ENCODE measurements around the gene CSPG5. TPM values are rescaled to one million over a fixed set of nuclear protein-coding genes. Genes with fewer than 3 reads are reported as not detected.

CSPG5 gene
- total and polyA plus RNA-seq, 2 donors = 0.09 to 0.25 TPM

DNA sequence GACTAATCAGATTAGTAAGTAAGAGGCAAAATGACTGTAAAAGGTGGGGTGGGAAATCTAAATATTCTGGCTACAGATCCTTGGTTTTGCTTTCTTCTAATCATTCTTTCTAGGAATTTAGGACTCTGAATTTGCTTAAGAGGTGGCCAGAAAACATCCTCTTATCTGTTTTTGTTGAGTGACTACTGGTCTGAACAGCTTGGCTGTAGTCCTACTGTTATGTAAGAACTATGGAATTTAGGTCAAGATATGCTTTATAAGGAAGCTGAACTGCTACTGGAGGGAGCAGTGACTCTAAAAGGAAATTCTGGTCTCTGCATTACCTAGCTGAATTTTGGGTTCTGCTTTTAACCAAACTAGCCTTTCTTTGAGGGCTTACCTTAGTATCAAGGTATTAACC is 33.5 kb upstream of the CSPG5 start:
- H3K27me3 ChIP-seq (ENCODE audit: control insufficient read depth in 2 of 2, insufficient read depth in 1 of 2, low read length in 1 of 2) = no peaks in the 10 kb centered on the region
- H3K4me3 ChIP-seq (ENCODE audit: low read length in 2 of 2) = no peak overlapping the region
- peaks cover 3 to 20% of the 10 kb centered on the region in 2 donors for H3K4me1 ChIP-seq (ENCODE audit: control insufficient read depth in 2 of 2, insufficient read depth in 2 of 2, low read length in 2 of 2)
- DNase-seq (ENCODE audit: low read depth in 6 of 9, low spot score in 9 of 9) = no peak
- H3K36me3 ChIP-seq (ENCODE audit: control insufficient read depth in 2 of 2, insufficient read depth in 2 of 2, low read length in 1 of 2) = peaks cover 35 to 73% of the 10 kb centered on the region in 2 donors
- H3K9me3 ChIP-seq (ENCODE audit: control insufficient read depth in 2 of 2, insufficient read depth in 1 of 2, low read length in 1 of 2) = no peaks in the 10 kb centered on the region
- peak overlapping the region in 1 of 2 donors; percentile 27 for H3K27ac ChIP-seq (ENCODE audit: low read depth in 1 of 2, low read length in 1 of 2)

DNA sequence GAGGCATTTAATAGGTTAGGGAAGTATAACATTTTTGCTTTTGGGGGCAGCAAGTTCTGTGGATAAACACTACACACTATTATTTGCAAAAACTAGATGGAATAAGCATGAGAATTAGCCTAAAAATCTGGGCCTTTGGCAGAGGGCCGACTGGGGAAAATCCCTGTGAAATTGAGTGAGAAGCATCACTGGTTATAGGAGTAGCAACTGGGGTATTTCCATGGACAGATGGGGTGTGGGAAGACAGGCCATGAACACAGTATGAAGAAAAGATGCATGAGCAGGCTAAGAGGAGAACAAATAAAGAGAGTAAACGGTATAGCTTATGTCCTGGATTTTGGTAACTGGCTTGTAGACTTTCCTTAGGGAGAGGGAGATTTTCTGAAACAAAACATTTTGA is 32.9 kb upstream of the CSPG5 start:
- 94% methylated on average over 2 of the region's 2 CpGs for WGBS
- no peaks in the 10 kb centered on the region for H3K27me3 ChIP-seq (ENCODE audit: control insufficient read depth in 2 of 2, insufficient read depth in 1 of 2, low read length in 1 of 2)
- H3K9me3 ChIP-seq (ENCODE audit: control insufficient read depth in 2 of 2, insufficient read depth in 1 of 2, low read length in 1 of 2) = no peaks in the 10 kb centered on the region
- DNase-seq (ENCODE audit: low read depth in 6 of 9, low spot score in 9 of 9) = no peak
- peaks cover 39 to 73% of the 10 kb centered on the region in 2 donors for H3K36me3 ChIP-seq (ENCODE audit: control insufficient read depth in 2 of 2, insufficient read depth in 2 of 2, low read length in 1 of 2)
- H3K27ac ChIP-seq (ENCODE audit: low read depth in 1 of 2, low read length in 1 of 2) = peak overlapping the region in 1 of 2 donors; percentile 27
- peaks cover 3 to 20% of the 10 kb centered on the region in 2 donors for H3K4me1 ChIP-seq (ENCODE audit: control insufficient read depth in 2 of 2, insufficient read depth in 2 of 2, low read length in 2 of 2)
- H3K4me3 ChIP-seq (ENCODE audit: low read length in 2 of 2) = no peak overlapping the region

DNA sequence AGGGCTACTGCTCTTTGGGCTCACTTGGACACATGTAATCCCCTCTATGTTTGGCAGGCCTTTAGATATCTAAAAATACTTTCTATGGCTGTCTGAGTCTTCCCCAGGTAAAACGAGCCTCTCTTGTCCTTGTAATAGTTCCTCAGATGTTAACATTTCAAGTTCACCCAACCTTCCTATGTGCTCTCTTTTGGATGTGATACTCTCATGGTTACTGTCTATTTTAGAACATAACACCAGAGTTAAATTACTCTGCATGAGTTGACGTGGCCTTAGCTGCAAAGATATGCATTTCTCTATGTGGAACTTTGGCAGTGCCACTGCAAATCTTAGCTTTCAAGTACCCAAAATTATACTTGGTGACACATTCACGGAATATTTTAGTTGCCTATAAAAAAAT is 31.9 kb upstream of the CSPG5 start:
- Histone ChIP-seq H3K27ac (ENCODE audit: low read depth in 1 of 2, low read length in 1 of 2) (no peak overlapping the region), H3K36me3 (ENCODE audit: control insufficient read depth in 2 of 2, insufficient read depth in 2 of 2, low read length in 1 of 2) (peaks cover 39 to 72% of the 10 kb centered on the region in 2 donors), H3K4me3 (ENCODE audit: low read length in 2 of 2) (no peak overlapping the region), H3K4me1 (ENCODE audit: control insufficient read depth in 2 of 2, insufficient read depth in 2 of 2, low read length in 2 of 2) (peaks cover 3 to 20% of the 10 kb centered on the region in 2 donors), H3K27me3 (ENCODE audit: control insufficient read depth in 2 of 2, insufficient read depth in 1 of 2, low read length in 1 of 2) (no peaks in the 10 kb centered on the region), H3K9me3 (ENCODE audit: control insufficient read depth in 2 of 2, insufficient read depth in 1 of 2, low read length in 1 of 2) (no peaks in the 10 kb centered on the region)
- no peak for DNase-seq (ENCODE audit: low read depth in 6 of 9, low spot score in 9 of 9)
- WGBS = 97% methylated on average over 3 of the region's 3 CpGs

DNA sequence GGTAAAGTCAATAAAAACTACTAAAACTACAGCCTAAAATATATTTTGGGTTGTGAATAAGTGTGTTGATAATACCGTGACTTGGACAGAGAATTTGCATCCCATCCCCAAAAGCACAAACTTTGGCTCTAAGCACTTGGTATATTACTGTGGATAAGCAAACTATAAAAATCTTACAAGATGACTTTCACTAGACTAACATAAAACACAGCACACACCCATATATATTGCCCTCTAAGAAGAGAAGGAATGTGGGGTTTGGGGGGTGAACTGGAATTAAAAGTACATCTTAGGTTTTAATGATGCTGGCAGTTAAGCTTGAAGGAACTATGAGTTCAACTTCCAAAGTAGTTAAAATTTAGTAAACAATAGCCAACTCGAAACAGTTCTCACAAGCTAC is 28.7 kb upstream of the CSPG5 start:
- H3K4me3 ChIP-seq (ENCODE audit: low read length in 2 of 2) = no peak overlapping the region
- 97% methylated on average over 2 of the region's 2 CpGs for WGBS
- no peaks in the 10 kb centered on the region for H3K9me3 ChIP-seq (ENCODE audit: control insufficient read depth in 2 of 2, insufficient read depth in 1 of 2, low read length in 1 of 2)
- H3K36me3 ChIP-seq (ENCODE audit: control insufficient read depth in 2 of 2, insufficient read depth in 2 of 2, low read length in 1 of 2) = peaks cover 46 to 85% of the 10 kb centered on the region in 2 donors
- DNase-seq (ENCODE audit: low read depth in 6 of 9, low spot score in 9 of 9) = no peak
- peaks cover 0 to 2% of the 10 kb centered on the region in 2 donors for H3K4me1 ChIP-seq (ENCODE audit: control insufficient read depth in 2 of 2, insufficient read depth in 2 of 2, low read length in 2 of 2)
- no peaks in the 10 kb centered on the region for H3K27me3 ChIP-seq (ENCODE audit: control insufficient read depth in 2 of 2, insufficient read depth in 1 of 2, low read length in 1 of 2)
- H3K27ac ChIP-seq (ENCODE audit: low read depth in 1 of 2, low read length in 1 of 2) = no peak overlapping the region

DNA sequence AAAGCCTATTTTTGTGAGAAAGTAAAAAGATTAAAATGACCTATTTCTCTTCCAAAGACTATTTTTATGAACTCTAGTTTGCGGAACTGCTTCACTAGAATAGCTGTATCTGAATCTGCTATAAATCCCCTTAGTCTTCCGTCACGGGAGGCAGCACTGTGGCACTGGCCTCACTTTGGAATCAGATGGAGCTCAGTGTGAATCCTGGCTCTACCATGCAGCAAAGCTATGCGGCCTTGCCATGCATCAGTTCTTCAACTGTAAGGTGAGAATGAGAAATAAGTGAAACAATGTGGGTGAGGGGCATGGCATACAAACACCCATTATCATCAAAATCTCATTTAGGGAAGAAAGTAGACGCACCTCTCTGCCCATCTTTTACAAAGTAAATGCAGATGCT is 27.5 kb upstream of the CSPG5 start:
- Histone ChIP-seq H3K9me3 (ENCODE audit: control insufficient read depth in 2 of 2, insufficient read depth in 1 of 2, low read length in 1 of 2) (no peaks in the 10 kb centered on the region), H3K4me3 (ENCODE audit: low read length in 2 of 2) (no peak overlapping the region), H3K27ac (ENCODE audit: low read depth in 1 of 2, low read length in 1 of 2) (no peak overlapping the region), H3K4me1 (ENCODE audit: control insufficient read depth in 2 of 2, insufficient read depth in 2 of 2, low read length in 2 of 2) (peaks cover 6 to 11% of the 10 kb centered on the region in 2 donors), H3K36me3 (ENCODE audit: control insufficient read depth in 2 of 2, insufficient read depth in 2 of 2, low read length in 1 of 2) (peaks cover 49 to 85% of the 10 kb centered on the region in 2 donors), H3K27me3 (ENCODE audit: control insufficient read depth in 2 of 2, insufficient read depth in 1 of 2, low read length in 1 of 2) (no peaks in the 10 kb centered on the region)
- DNase-seq (ENCODE audit: low read depth in 6 of 9, low spot score in 9 of 9) = no peak
- 98% methylated on average over 5 of the region's 5 CpGs for WGBS

DNA sequence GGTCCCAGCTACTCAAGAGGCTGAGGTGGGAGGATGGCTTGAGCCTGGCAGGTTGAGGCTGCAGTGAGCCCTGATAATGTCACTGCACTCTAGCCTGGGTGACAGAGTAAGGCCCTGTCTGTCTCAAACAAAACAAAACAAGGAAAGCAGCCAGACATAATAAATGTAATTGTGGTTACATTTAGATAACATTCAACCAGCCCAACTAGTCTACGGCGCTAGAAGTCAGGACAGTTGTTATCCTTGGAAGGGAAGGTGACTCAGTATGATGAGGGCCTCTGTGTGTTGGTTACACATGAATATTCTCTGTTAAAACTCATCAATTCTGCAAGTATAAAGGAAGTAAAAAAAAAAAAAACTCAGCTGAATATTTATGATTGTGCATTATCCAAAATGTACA is 27.0 kb upstream of the CSPG5 start:
- no peak overlapping the region for H3K27ac ChIP-seq (ENCODE audit: low read depth in 1 of 2, low read length in 1 of 2)
- 72% methylated on average over 2 of the region's 2 CpGs for WGBS
- H3K9me3 ChIP-seq (ENCODE audit: control insufficient read depth in 2 of 2, insufficient read depth in 1 of 2, low read length in 1 of 2) = no peaks in the 10 kb centered on the region
- H3K27me3 ChIP-seq (ENCODE audit: control insufficient read depth in 2 of 2, insufficient read depth in 1 of 2, low read length in 1 of 2) = no peaks in the 10 kb centered on the region
- H3K4me3 ChIP-seq (ENCODE audit: low read length in 2 of 2) = no peak overlapping the region
- peaks cover 48 to 82% of the 10 kb centered on the region in 2 donors for H3K36me3 ChIP-seq (ENCODE audit: control insufficient read depth in 2 of 2, insufficient read depth in 2 of 2, low read length in 1 of 2)
- no peak for DNase-seq (ENCODE audit: low read depth in 6 of 9, low spot score in 9 of 9)
- peaks cover 7 to 11% of the 10 kb centered on the region in 2 donors for H3K4me1 ChIP-seq (ENCODE audit: control insufficient read depth in 2 of 2, insufficient read depth in 2 of 2, low read length in 2 of 2)

DNA sequence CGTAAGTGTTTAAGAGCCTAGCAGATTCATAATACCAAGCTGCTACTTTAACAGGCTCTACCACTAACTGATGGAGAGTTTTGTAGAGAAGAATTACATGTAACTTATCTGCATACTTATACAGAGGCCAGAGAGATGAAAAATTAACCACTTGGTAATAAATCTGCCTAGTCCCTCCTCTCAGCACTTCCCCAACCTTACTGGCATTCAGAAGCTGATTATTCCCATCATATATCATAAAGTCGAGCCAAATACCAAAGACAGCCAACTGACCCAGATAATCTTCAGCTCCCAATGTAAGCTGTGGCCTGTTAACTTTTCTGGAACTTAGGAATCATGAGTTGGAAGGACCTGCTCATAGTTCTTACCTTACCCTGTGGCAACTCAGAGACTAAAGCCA is 25.5 kb upstream of the CSPG5 start:
- no peaks in the 10 kb centered on the region for H3K9me3 ChIP-seq (ENCODE audit: control insufficient read depth in 2 of 2, insufficient read depth in 1 of 2, low read length in 1 of 2)
- H3K27ac ChIP-seq (ENCODE audit: low read depth in 1 of 2, low read length in 1 of 2) = no peak overlapping the region
- peaks cover 37 to 80% of the 10 kb centered on the region in 2 donors for H3K36me3 ChIP-seq (ENCODE audit: control insufficient read depth in 2 of 2, insufficient read depth in 2 of 2, low read length in 1 of 2)
- H3K27me3 ChIP-seq (ENCODE audit: control insufficient read depth in 2 of 2, insufficient read depth in 1 of 2, low read length in 1 of 2) = no peaks in the 10 kb centered on the region
- peaks cover 12 to 16% of the 10 kb centered on the region in 2 donors for H3K4me1 ChIP-seq (ENCODE audit: control insufficient read depth in 2 of 2, insufficient read depth in 2 of 2, low read length in 2 of 2)
- 93% methylated on average over 2 of the region's 2 CpGs for WGBS
- no peak for DNase-seq (ENCODE audit: low read depth in 6 of 9, low spot score in 9 of 9)
- no peak overlapping the region for H3K4me3 ChIP-seq (ENCODE audit: low read length in 2 of 2)

DNA sequence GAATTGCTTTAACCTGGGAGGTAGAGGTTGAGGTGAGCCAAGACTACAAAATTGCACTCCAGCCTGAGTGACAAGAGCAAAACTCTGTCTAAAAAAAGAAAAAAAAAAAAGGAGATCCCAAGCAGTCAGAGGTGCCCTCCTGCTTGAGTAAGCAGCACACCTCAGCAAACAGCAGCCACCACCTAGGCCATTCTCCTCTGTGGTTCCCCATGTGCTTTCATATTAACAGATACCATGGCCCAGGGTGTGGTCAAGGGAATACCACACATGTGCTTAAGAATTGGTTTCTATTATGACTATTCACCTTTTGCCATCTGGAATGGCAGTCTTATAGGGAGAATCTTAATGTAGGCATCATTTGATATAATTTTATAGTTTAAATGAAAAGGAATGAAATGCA is 24.7 kb upstream of the CSPG5 start:
- Histone ChIP-seq H3K27me3 (ENCODE audit: control insufficient read depth in 2 of 2, insufficient read depth in 1 of 2, low read length in 1 of 2) (no peaks in the 10 kb centered on the region), H3K4me1 (ENCODE audit: control insufficient read depth in 2 of 2, insufficient read depth in 2 of 2, low read length in 2 of 2) (peaks cover 12 to 16% of the 10 kb centered on the region in 2 donors), H3K9me3 (ENCODE audit: control insufficient read depth in 2 of 2, insufficient read depth in 1 of 2, low read length in 1 of 2) (no peaks in the 10 kb centered on the region), H3K36me3 (ENCODE audit: control insufficient read depth in 2 of 2, insufficient read depth in 2 of 2, low read length in 1 of 2) (peaks cover 31 to 80% of the 10 kb centered on the region in 2 donors), H3K4me3 (ENCODE audit: low read length in 2 of 2) (no peak overlapping the region), H3K27ac (ENCODE audit: low read depth in 1 of 2, low read length in 1 of 2) (no peak overlapping the region)
- no peak for DNase-seq (ENCODE audit: low read depth in 6 of 9, low spot score in 9 of 9)

DNA sequence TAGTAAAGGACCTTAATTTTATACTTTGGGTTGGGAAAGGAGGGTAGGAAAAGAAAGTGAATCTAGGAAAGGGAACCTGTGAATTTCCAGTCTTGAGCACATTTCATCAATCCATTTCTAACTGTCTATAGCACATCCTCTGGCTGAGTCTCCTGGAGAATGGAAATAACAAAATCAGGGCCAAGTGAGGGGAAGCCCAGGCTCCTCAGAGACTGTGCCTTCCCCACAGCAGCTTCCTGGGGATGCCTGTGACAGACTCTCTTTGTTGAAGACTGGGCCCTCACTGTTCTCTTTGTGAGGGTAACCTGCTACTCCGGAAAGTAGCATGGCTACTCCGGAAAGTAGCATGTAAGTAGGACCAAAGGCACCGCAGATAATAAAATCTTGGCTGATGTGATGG is 22.6 kb upstream of the CSPG5 start:
- peak overlapping the region; percentile 25 to 80 for H3K27ac ChIP-seq (ENCODE audit: low read depth in 1 of 2, low read length in 1 of 2)
- peak in 2 of 9 donors; percentile 11 to 32 for DNase-seq (ENCODE audit: low read depth in 6 of 9, low spot score in 9 of 9)
- H3K4me1 ChIP-seq (ENCODE audit: control insufficient read depth in 2 of 2, insufficient read depth in 2 of 2, low read length in 2 of 2) = peaks cover 12 to 16% of the 10 kb centered on the region in 2 donors
- no peaks in the 10 kb centered on the region for H3K27me3 ChIP-seq (ENCODE audit: control insufficient read depth in 2 of 2, insufficient read depth in 1 of 2, low read length in 1 of 2)
- 99% methylated on average over 3 of the region's 3 CpGs for WGBS
- peaks cover 21 to 74% of the 10 kb centered on the region in 2 donors for H3K36me3 ChIP-seq (ENCODE audit: control insufficient read depth in 2 of 2, insufficient read depth in 2 of 2, low read length in 1 of 2)
- no peaks in the 10 kb centered on the region for H3K9me3 ChIP-seq (ENCODE audit: control insufficient read depth in 2 of 2, insufficient read depth in 1 of 2, low read length in 1 of 2)
- no peak overlapping the region for H3K4me3 ChIP-seq (ENCODE audit: low read length in 2 of 2)

DNA sequence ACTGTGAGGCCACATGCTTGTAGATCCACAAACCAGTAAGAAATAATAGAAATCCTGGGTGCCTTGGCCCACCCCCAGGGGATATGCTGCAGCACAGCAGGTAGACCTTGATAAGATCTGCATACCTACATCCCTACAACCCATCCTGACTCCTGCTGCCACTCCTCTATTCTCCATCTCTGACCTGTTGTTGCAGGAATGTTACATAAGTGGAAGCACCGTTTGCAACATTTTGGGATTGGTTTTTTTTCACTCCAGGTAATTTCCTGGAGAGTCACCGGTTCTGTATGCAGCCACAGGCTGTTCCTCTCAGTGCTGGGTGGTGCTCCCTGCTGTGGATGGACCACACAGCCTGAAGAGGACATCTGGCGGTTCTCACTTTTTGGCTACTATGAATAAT is 16.1 kb upstream of the CSPG5 start:
- no peaks in the 10 kb centered on the region for H3K4me1 ChIP-seq (ENCODE audit: control insufficient read depth in 2 of 2, insufficient read depth in 2 of 2, low read length in 2 of 2)
- peaks cover 27 to 69% of the 10 kb centered on the region in 2 donors for H3K36me3 ChIP-seq (ENCODE audit: control insufficient read depth in 2 of 2, insufficient read depth in 2 of 2, low read length in 1 of 2)
- no peak overlapping the region for H3K27ac ChIP-seq (ENCODE audit: low read depth in 1 of 2, low read length in 1 of 2)
- H3K4me3 ChIP-seq (ENCODE audit: low read length in 2 of 2) = no peak overlapping the region
- DNase-seq (ENCODE audit: low read depth in 6 of 9, low spot score in 9 of 9) = no peak
- WGBS = 93% methylated on average over 3 of the region's 3 CpGs
- H3K27me3 ChIP-seq (ENCODE audit: control insufficient read depth in 2 of 2, insufficient read depth in 1 of 2, low read length in 1 of 2) = no peaks in the 10 kb centered on the region
- H3K9me3 ChIP-seq (ENCODE audit: control insufficient read depth in 2 of 2, insufficient read depth in 1 of 2, low read length in 1 of 2) = no peaks in the 10 kb centered on the region

Data from thymus (tissue), 11 donors.